K562 (cell line): ENCODE data around the gene PRTN3. TPM values are rescaled to one million over a fixed set of nuclear protein-coding genes. Genes with fewer than 3 reads are reported as not detected.

ENCODE experiments used
- ATAC-seq: fragments of 200-7000 bp; cut with Tn5 transposase; 3 replicates; pipeline ENCODE4 v1.9.1; 2020; ENCODE audit warnings: moderate library complexity
- BruUV-seq: library from RNA; stranded (reverse); fragments of 400-500 nt; replicated peaks from 2 replicates; lab custom pipeline; 2021; lab: Mats Ljungman, UMichigan
- CTCF ChIA-PET: fragments of 300-600 bp; formaldehyde crosslinking; extraction: SDS; loops from one replicate; lab custom pipeline; 2021; ENCODE audit warnings: low intra/inter-chr PET ratio; lab: Yijun Ruan, JAX
- POLR2A ChIA-PET: fragments of 300-600, 350-650 bp; sonication (Branson Sonifier 250); formaldehyde crosslinking; extraction: SDS; loops from one replicate; lab custom pipeline; 2021; ENCODE audit warnings: antibody characterized with exemption, inconsistent platforms; lab: Yijun Ruan, JAX
- DNase-seq, 4 experiments: peaks; one replicate each; pipeline versions ENCODE4 v3.0.0 to v3.0.0-alpha.2; 2011 to 2018; ENCODE audit warnings: low spot score in 3 of 4, mixed read lengths in 3 of 4; ENCODE audit errors: extremely low read depth in 1 of 4
- FAIRE-seq: peaks from 2 replicates; lab custom pipeline; 2011; peaks lifted over from hg19 to GRCh38; lab: Jason Lieb, UNC
- H2AFZ ChIP-seq: 2 replicates; pipeline ENCODE4 v1.6.0; 2011; ENCODE audit warnings: low read depth, low read length, control low read depth, inconsistent platforms
- H3K27ac ChIP-seq: fragments of 200-600 bp; 3 replicates; pipeline ENCODE4 v1.8.0; 2011; ENCODE audit warnings: low read depth, mild to moderate bottlenecking, control low read depth, inconsistent platforms, low read length, moderate library complexity, mixed read lengths; ENCODE audit errors: extremely low read depth
- H3K27me3 ChIP-seq, 2 experiments: fragments of 300-600 bp in 1 of 2; 2 replicates in 1 of 2; 3 replicates in 1 of 2; pipeline versions ENCODE4 v1.6.0 to v1.8.0; 2011; ENCODE audit warnings: inconsistent platforms in 2 of 2, low read length in 2 of 2, mild to moderate bottlenecking in 1 of 2, mixed read lengths in 1 of 2, moderate library complexity in 1 of 2; ENCODE audit not compliant: control insufficient read depth in 2 of 2, insufficient read depth in 2 of 2
- H3K36me3 ChIP-seq: fragments of 300-600 bp; 3 replicates; pipeline ENCODE4 v1.8.0; 2011; ENCODE audit warnings: mild to moderate bottlenecking, low read length, inconsistent platforms; ENCODE audit not compliant: control insufficient read depth, insufficient read depth
- H3K4me1 ChIP-seq, 2 experiments: fragments of 200-600 bp in 1 of 2; replicated peaks in 1 of 2; 2 replicates in 1 of 2; 3 replicates in 1 of 2; pipeline versions ENCODE4 v1.5.1 to v1.8.0; 2011; ENCODE audit warnings: inconsistent platforms in 2 of 2, low read length in 2 of 2, mild to moderate bottlenecking in 1 of 2, mixed read lengths in 1 of 2, moderate library complexity in 1 of 2; ENCODE audit not compliant: control insufficient read depth in 2 of 2, insufficient read depth in 2 of 2
- H3K4me2 ChIP-seq: 2 replicates; pipeline ENCODE4 v1.6.1; 2011; ENCODE audit warnings: low read length, control low read depth, inconsistent platforms, mixed read lengths; ENCODE audit not compliant: insufficient read depth
- H3K4me3 ChIP-seq: fragments of 200-600 bp; sonication (generic), shearing (Covaris generic); 2 replicates; pipeline ENCODE4 v1.5.1; 2016; ENCODE audit warnings: control low read depth, inconsistent platforms
- H3K79me2 ChIP-seq: fragments of 200-600 bp; 3 replicates; pipeline ENCODE4 v1.8.0; 2011; ENCODE audit warnings: low read length, inconsistent platforms; ENCODE audit not compliant: control insufficient read depth, insufficient read depth
- H3K9ac ChIP-seq, 2 experiments: 2 replicates each; pipeline versions ENCODE4 v1.6.0 to v1.6.1; 2011; ENCODE audit warnings: low read depth in 2 of 2, low read length in 2 of 2, control low read depth in 1 of 2, inconsistent platforms in 1 of 2, mild to moderate bottlenecking in 1 of 2, mixed read lengths in 1 of 2; ENCODE audit not compliant: insufficient read depth in 1 of 2
- H3K9me1 ChIP-seq: one replicate; pipeline ENCODE4 v1.6.0; 2011; ENCODE audit warnings: inconsistent platforms, mild to moderate bottlenecking, low read length, moderate library complexity; ENCODE audit not compliant: control insufficient read depth, insufficient read depth
- H3K9me3 ChIP-seq: replicated peaks from 2 replicates; pipeline ENCODE4 v1.5.1; 2011; ENCODE audit warnings: low read depth, low read length, inconsistent platforms; ENCODE audit not compliant: control insufficient read depth, insufficient read depth
- H4K20me1 ChIP-seq: replicated peaks from 2 replicates; pipeline ENCODE4 v1.6.1; 2011; ENCODE audit warnings: low read length, inconsistent platforms, mixed read lengths; ENCODE audit not compliant: control insufficient read depth, insufficient read depth
- CBFA2T3 ChIP-seq: fragments of 450-650 bp; IDR thresholded peaks from 2 replicates; pipeline ENCODE4 v1.6.1; 2017
- ERF ChIP-seq: fragments of 450-650 bp; formaldehyde crosslinking; IDR thresholded peaks from 2 replicates; pipeline ENCODE4 v1.4.0; 2020; ENCODE audit warnings: mild to moderate bottlenecking, mixed read lengths
- ESRRB ChIP-seq: fragments of 250-450 bp; sonication (Bioruptor Pico); IDR thresholded peaks from 2 replicates; pipeline ENCODE4 v1.5.0; 2020; ENCODE audit warnings: mild to moderate bottlenecking, moderate library complexity, borderline replicate concordance
- HMG20B ChIP-seq: fragments of 250-450 bp; sonication (Bioruptor Pico); IDR thresholded peaks from 2 replicates; pipeline ENCODE4 v1.5.0; 2021; ENCODE audit warnings: mild to moderate bottlenecking
- HNRNPUL1 ChIP-seq: fragments of 200-400 bp; formaldehyde crosslinking; IDR thresholded peaks from 2 replicates; pipeline ENCODE4 v1.6.1; 2017; ENCODE audit warnings: low read length
- HOMEZ ChIP-seq: fragments of 250-450 bp; sonication (Bioruptor Pico); IDR thresholded peaks from 2 replicates; pipeline ENCODE4 v1.4.0; 2020; ENCODE audit warnings: mild to moderate bottlenecking, moderate library complexity
- MYNN ChIP-seq, 2 experiments: sonication (generic); formaldehyde crosslinking in 1 of 2; IDR thresholded peaks; 2 replicates each; pipeline versions ENCODE4 v1.5.0 to v1.6.1; 2016 to 2020; ENCODE audit warnings: antibody characterized with exemption in 1 of 2, missing genetic modification reagents in 1 of 2
- PCBP1 ChIP-seq: fragments of 200-400 bp; formaldehyde crosslinking; IDR thresholded peaks from 2 replicates; pipeline ENCODE4 v1.6.1; 2018; ENCODE audit warnings: mild to moderate bottlenecking, low read depth, low read length; ENCODE audit not compliant: poor library complexity, severe bottlenecking
- PHTF2 ChIP-seq: fragments of 250-450 bp; sonication (Bioruptor Pico); IDR thresholded peaks from 2 replicates; pipeline ENCODE4 v1.5.0; 2021; ENCODE audit warnings: mild to moderate bottlenecking
- POLR2AphosphoS5 ChIP-seq: IDR thresholded peaks from 2 replicates; pipeline ENCODE4 v1.6.1; 2011; ENCODE audit warnings: mild to moderate bottlenecking, low read depth, low read length, moderate library complexity; ENCODE audit not compliant: control insufficient read depth, insufficient read depth
- POLR2G ChIP-seq: fragments of 200-400 bp; formaldehyde crosslinking; IDR thresholded peaks from 2 replicates; pipeline ENCODE4 v1.6.1; 2017; ENCODE audit warnings: low read depth, mild to moderate bottlenecking, antibody characterized with exemption, low read length, moderate library complexity
- RBM22 ChIP-seq: fragments of 200-400 bp; formaldehyde crosslinking; IDR thresholded peaks from 2 replicates; pipeline ENCODE4 v1.6.1; 2018; ENCODE audit warnings: low read length, low read depth; ENCODE audit not compliant: poor library complexity, severe bottlenecking
- RFX5 ChIP-seq: IDR thresholded peaks from 2 replicates; pipeline ENCODE4 v1.6.1; 2011; ENCODE audit warnings: low read depth, mild to moderate bottlenecking, improper control_type of control experiment, low read length
- TAF7 ChIP-seq: fragments of 450-650 bp; IDR thresholded peaks from 2 replicates; pipeline ENCODE4 v1.6.1; 2016; ENCODE audit warnings: missing genetic modification characterization, missing compliant biosample characterization
- WGBS: fragments of 100-300 bp; shearing (Covaris generic); methylation state at CpG from one replicate; pipeline ENCODE4 v1.1.6; 2016; ENCODE audit warnings: low coverage, mixed read lengths; ENCODE audit not compliant: insufficient coverage; ENCODE audit errors: missing lambda C conversion rate; 5-methylcytosine and 5-hydroxymethylcytosine counted together
- in situ Hi-C: fragments of 300-500 bp; cut with MboI; formaldehyde crosslinking; loops from 4 replicates; pipeline ENCODE4 v1.15.0; 2018; ENCODE audit warnings: inconsistent platforms, mixed read lengths
- intact Hi-C: fragments of 100-400 bp; cut with micrococcal nuclease; formaldehyde crosslinking; loops from 2 replicates; pipeline ENCODE4 v1.14.2; 2022
- polyA plus RNA-seq, 8 experiments: library from polyadenylated mRNA; depleted of rRNA in 4 of 8; stranded (reverse) in 5 of 8; unstranded in 3 of 8; fragments of >200 nt; fragmentation: Nextera tagmentation in 2 of 8; fragmentation: Illumina TruSeq in 1 of 8; extraction: Ambion mirVana in 2 of 8; extraction: Trizol in 1 of 8; gene quantifications; 2 replicates each; pipeline versions ENCODE4 v1.2.1 to v1.2.3, GENCODE V29; 2011 to 2014; ENCODE audit warnings: inconsistent platforms in 1 of 8, missing spikeins in 1 of 8
- total RNA-seq, 7 experiments: library from RNA; depleted of rRNA in 6 of 7; stranded (reverse); fragments of >200 nt in 6 of 7; fragmentation: Illumina TruSeq in 2 of 7; extraction: Trizol in 2 of 7; gene quantifications; 2 replicates each; pipeline versions ENCODE4 v1.2.1 to v1.2.3, GENCODE V29; 2011 to 2021; ENCODE audit warnings: low replicate concordance in 1 of 7
- TF ChIP-seq, protein P1 (sequence below), 2 experiments: fragments of 450-650 bp; IDR thresholded peaks; 2 replicates each; pipeline ENCODE4 v1.6.1; 2016
- TF ChIP-seq, protein P2 (sequence below): fragments of 450-650 bp; IDR thresholded peaks from 2 replicates; pipeline ENCODE4 v1.6.1; 2016; ENCODE audit warnings: borderline replicate concordance

The PRTN3 gene
- total and polyA plus RNA-seq, 9 of the 15 experiments (the other 6 are each of a cell fraction or from before 2014, with no cell fraction given), result 0.14 to 0.86 (median 0.43) TPM; not detected in 3

DNA sequence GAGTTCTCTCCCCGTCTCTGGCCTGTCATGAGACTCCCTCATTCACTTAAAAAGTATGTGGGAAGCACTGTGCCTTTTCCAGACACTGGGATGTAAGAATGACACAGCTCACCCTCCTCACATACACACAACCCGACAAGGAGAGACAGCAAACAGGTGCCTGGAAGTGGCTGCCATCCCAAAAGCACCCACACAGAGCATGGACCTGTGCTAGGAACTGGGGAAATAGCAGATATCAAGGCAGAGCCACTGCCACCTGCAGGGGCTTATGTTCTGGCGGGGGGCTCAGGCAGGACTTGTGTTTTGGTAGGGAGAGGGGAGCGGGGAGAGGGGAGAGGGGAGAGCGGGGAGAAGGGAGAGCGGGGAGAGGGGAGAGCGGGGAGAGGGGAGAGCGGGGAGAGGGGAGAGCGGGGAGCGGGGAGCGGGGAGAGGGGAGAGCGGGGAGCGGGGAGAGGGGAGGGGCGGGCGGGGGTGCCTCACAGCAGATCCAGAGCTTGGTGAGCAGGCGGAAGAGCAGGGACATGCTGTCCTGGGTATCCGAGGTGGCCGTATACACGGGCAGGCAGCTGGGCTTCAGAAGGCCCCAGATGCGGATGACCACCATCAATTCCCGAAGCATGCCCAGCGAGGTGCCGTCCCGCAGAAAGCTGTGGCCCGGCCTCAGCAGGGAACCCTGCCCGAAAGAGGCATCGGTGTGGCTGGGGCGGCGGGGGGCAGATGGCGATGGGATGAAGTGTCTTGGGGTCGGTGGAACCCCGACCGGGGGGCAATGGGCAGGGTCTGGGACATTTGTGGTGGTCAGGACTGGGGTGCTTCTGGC is 30.9 kb downstream of the PRTN3 start:
- H2AFZ ChIP-seq, result no peak overlapping the region
- FAIRE-seq, result no peak
- peaks cover 79% of the 10 kb centered on the region; the same call in 2 of the 3 replicates for H3K36me3 ChIP-seq
- intact Hi-C loops, result no loop called here
- H3K4me3 ChIP-seq, result no peak overlapping the region
- POLR2A ChIA-PET, result interaction anchor here (2.0 kb wide), 1 partner anchor 36 kb away, joined by 7 read pairs; no protein-coding TSS in a partner anchor
- H3K9ac ChIP-seq, result 0 out of 4 replicates have a peak overlapping the region, but pooled peaks of 1 of the 2 experiments have one; percentile 36
- WGBS, result 85% methylated on average over 18 of the region's 33 CpGs
- no peaks in the 10 kb centered on the region for H3K27me3 ChIP-seq
- H4K20me1 ChIP-seq, result no peaks in the 10 kb centered on the region; the same call in 1 of the 2 replicates
- DNase-seq, result peak; percentile 42 to 64 (median 54)
- peak overlapping the region; percentile 66; the same call in 1 of the 3 replicates for H3K27ac ChIP-seq
- H3K9me3 ChIP-seq, result no peaks in the 10 kb centered on the region
- BruUV-seq, result no TSS peak
- in situ Hi-C loops, result no loop called here
- no peaks in the 10 kb centered on the region for H3K9me1 ChIP-seq
- H3K4me1 ChIP-seq, result peaks cover 16 to 78% of the 10 kb centered on the region in 2 experiments
- no peak overlapping the region for H3K4me2 ChIP-seq
- 0 out of 3 replicates have a peak, but pooled peaks have one; percentile 10 for ATAC-seq
- H3K79me2 ChIP-seq, result no peaks in the 10 kb centered on the region
- CTCF ChIA-PET, result no interaction called here
- TF ChIP-seq, protein P1, sequence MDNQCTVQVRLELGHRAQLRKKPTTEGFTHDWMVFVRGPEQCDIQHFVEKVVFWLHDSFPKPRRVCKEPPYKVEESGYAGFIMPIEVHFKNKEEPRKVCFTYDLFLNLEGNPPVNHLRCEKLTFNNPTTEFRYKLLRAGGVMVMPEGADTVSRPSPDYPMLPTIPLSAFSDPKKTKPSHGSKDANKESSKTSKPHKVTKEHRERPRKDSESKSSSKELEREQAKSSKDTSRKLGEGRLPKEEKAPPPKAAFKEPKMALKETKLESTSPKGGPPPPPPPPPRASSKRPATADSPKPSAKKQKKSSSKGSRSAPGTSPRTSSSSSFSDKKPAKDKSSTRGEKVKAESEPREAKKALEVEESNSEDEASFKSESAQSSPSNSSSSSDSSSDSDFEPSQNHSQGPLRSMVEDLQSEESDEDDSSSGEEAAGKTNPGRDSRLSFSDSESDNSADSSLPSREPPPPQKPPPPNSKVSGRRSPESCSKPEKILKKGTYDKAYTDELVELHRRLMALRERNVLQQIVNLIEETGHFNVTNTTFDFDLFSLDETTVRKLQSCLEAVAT (IDR thresholded peaks at IDR 0.05), result 0 out of 4 replicates have a peak, but pooled peaks of 1 of the 2 experiments have one; percentile 23
- TF ChIP-seq PHTF2 (CRISPR knock-in tag), result no peak
- no peak for TF ChIP-seq HNRNPUL1
- peak; percentile 65 for TF ChIP-seq PCBP1
- TF ChIP-seq HMG20B, result no peak
- no peak for TF ChIP-seq CBFA2T3
- TF ChIP-seq POLR2AphosphoS5, result no peak
- TF ChIP-seq MYNN (IDR thresholded peaks at IDR 0.05), result peak; percentile 98
- TF ChIP-seq MYNN (CRISPR knock-in tag; IDR thresholded peaks at IDR 0.05), result peak; percentile 54; the same call in 1 of the 2 replicates
- no peak for TF ChIP-seq HOMEZ (CRISPR knock-in tag)
- no peak for TF ChIP-seq RBM22
- no peak for TF ChIP-seq ERF
- TF ChIP-seq TAF7, result no peak
- TF ChIP-seq POLR2G, result peak; percentile 72; the same call in 1 of the 2 replicates
- TF ChIP-seq, protein P2, sequence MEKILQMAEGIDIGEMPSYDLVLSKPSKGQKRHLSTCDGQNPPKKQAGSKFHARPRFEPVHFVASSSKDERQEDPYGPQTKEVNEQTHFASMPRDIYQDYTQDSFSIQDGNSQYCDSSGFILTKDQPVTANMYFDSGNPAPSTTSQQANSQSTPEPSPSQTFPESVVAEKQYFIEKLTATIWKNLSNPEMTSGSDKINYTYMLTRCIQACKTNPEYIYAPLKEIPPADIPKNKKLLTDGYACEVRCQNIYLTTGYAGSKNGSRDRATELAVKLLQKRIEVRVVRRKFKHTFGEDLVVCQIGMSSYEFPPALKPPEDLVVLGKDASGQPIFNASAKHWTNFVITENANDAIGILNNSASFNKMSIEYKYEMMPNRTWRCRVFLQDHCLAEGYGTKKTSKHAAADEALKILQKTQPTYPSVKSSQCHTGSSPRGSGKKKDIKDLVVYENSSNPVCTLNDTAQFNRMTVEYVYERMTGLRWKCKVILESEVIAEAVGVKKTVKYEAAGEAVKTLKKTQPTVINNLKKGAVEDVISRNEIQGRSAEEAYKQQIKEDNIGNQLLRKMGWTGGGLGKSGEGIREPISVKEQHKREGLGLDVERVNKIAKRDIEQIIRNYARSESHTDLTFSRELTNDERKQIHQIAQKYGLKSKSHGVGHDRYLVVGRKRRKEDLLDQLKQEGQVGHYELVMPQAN, result no peak
- no peak for TF ChIP-seq ESRRB (CRISPR knock-in tag)
- no peak for TF ChIP-seq RFX5
